ENCODE results near the gene KCNE2. TPM values are rescaled to one million over a fixed set of nuclear protein-coding genes. Genes with fewer than 3 reads are reported as not detected.
A peak's percentile ranks its signal among the peaks of the same experiment; 100 is the strongest.

The KCNE2 gene
- polyA plus RNA-seq, 3 donors: 0.27 TPM; not detected in 2

DNA sequence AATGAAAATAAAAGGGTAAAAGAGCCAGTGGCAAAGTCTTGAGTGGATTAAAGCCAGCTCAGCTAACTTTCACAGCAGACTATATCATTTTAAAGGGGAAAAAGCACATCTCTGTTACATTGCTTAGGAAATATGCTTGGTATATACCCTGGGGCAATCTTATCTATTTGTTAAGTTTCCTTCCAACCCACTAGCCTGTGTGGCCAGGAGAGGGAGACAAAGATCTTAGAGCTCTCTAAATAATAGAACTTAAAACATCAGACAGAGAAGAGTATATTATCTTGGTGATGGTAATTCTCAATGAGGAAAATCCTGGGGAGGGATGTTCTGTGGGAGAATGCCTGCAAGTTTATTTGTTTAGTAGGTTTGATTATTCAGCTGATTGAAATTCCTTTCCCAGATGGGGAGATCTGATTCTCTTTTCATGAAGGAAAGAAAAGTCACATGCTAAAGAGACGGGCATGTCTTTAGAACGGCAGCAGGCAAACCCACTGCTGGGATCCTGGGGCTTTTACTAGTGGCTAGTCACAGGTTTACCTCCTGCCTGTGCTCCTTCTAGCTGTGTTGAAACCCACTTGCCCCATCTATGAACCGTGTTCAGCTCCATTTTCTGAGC is 3.6 kb downstream of the KCNE2 start:
- H3K4me2 ChIP-seq (replicated peaks; ENCODE audit: extremely low read depth, low read length, poor library complexity, severe bottlenecking): no peak overlapping the region
- peaks cover 13% of the 10 kb centered on the region for H3K4me1 Mint-ChIP-seq
- TF ChIP-seq, protein P1, sequence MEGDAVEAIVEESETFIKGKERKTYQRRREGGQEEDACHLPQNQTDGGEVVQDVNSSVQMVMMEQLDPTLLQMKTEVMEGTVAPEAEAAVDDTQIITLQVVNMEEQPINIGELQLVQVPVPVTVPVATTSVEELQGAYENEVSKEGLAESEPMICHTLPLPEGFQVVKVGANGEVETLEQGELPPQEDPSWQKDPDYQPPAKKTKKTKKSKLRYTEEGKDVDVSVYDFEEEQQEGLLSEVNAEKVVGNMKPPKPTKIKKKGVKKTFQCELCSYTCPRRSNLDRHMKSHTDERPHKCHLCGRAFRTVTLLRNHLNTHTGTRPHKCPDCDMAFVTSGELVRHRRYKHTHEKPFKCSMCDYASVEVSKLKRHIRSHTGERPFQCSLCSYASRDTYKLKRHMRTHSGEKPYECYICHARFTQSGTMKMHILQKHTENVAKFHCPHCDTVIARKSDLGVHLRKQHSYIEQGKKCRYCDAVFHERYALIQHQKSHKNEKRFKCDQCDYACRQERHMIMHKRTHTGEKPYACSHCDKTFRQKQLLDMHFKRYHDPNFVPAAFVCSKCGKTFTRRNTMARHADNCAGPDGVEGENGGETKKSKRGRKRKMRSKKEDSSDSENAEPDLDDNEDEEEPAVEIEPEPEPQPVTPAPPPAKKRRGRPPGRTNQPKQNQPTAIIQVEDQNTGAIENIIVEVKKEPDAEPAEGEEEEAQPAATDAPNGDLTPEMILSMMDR (IDR thresholded peaks at IDR 0.05): peak; percentile 69
- no peaks in the 10 kb centered on the region for H3K27me3 ChIP-seq (ENCODE audit: control insufficient read depth in 2 of 2, insufficient read depth in 2 of 2, low read length in 2 of 2)
- no peaks in the 10 kb centered on the region for H3K9me3 ChIP-seq (replicated peaks in 1 of 2; ENCODE audit: control insufficient read depth in 1 of 2, insufficient read depth in 1 of 2, low read length in 2 of 2)
- no peak overlapping the region for H2AFZ ChIP-seq (ENCODE audit: insufficient read depth, low read depth, low read length, poor library complexity, severe bottlenecking)
- no peaks in the 10 kb centered on the region for H3K36me3 ChIP-seq (replicated peaks in 1 of 2; ENCODE audit: control insufficient read depth in 1 of 2, insufficient read depth in 2 of 2, low read length in 2 of 2)
- intact Hi-C loops (cut with micrococcal nuclease): no loop called here
- H3K9me3 Mint-ChIP-seq: peaks cover 0 to 2% (median 0%) of the 10 kb centered on the region in 7 donors
- WGBS (ENCODE audit: insufficient coverage): 67% methylated on average over 3 of the region's 3 CpGs
- H3K27ac Mint-ChIP-seq: no peak overlapping the region
- no peaks in the 10 kb centered on the region for H3K79me2 ChIP-seq (ENCODE audit: insufficient read depth, low read length)
- H3K27ac ChIP-seq (ENCODE audit: low read depth in 1 of 2, low read length in 2 of 2): no peak overlapping the region
- peaks cover 0 to 5% (median 2%) of the 10 kb centered on the region in 3 donors for H3K27me3 Mint-ChIP-seq (ENCODE audit: low read depth in 3 of 3)
- H3K4me3 Mint-ChIP-seq: no peak overlapping the region
- no peak overlapping the region for H3K4me3 ChIP-seq (replicated peaks in 1 of 3; ENCODE audit: low read depth in 2 of 3, low read length in 3 of 3)
- no peaks in the 10 kb centered on the region for H4K20me1 ChIP-seq (ENCODE audit: insufficient read depth, low read length)
- H3K9ac ChIP-seq (ENCODE audit: insufficient read depth, low read length, poor library complexity, severe bottlenecking): no peak overlapping the region
- H3K4me1 ChIP-seq (ENCODE audit: control insufficient read depth in 1 of 2, insufficient read depth in 2 of 2, low read length in 2 of 2): peaks cover 10 to 11% of the 10 kb centered on the region in 2 donors
- H3K36me3 Mint-ChIP-seq: no peaks in the 10 kb centered on the region
- peak; percentile 30 to 51 (median 40) for DNase-seq

DNA sequence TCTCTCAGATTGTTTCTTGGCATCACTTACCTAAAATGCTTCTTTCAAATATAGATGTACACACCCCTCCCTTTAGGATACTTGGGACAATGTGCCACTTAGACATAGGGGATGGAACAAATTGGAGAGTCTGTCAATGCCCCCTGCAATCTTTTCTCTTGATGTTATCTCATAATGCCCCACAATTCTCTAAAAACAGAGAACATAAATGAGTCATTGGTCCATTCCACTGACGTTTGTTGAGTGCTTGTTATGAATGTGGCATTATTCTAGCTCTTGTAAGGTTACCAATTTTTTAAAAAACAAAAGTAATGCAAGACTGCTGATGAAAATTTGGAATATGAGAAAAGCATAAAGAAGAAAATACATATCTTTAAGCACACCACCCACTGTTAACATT is 5.9 kb downstream of the KCNE2 start:
- Histone ChIP-seq H3K4me1 (ENCODE audit: control insufficient read depth in 1 of 2, insufficient read depth in 2 of 2, low read length in 2 of 2) (peaks cover 16% of the 10 kb centered on the region in 2 donors), H3K27me3 (ENCODE audit: control insufficient read depth in 2 of 2, insufficient read depth in 2 of 2, low read length in 2 of 2) (no peaks in the 10 kb centered on the region), H4K20me1 (ENCODE audit: insufficient read depth, low read length) (no peaks in the 10 kb centered on the region), H3K27ac (ENCODE audit: low read depth in 1 of 2, low read length in 2 of 2) (no peak overlapping the region), H3K4me3 (replicated peaks in 1 of 3; ENCODE audit: low read depth in 2 of 3, low read length in 3 of 3) (no peak overlapping the region), H3K9ac (ENCODE audit: insufficient read depth, low read length, poor library complexity, severe bottlenecking) (no peak overlapping the region), H2AFZ (ENCODE audit: insufficient read depth, low read depth, low read length, poor library complexity, severe bottlenecking) (no peak overlapping the region), H3K36me3 (replicated peaks in 1 of 2; ENCODE audit: control insufficient read depth in 1 of 2, insufficient read depth in 2 of 2, low read length in 2 of 2) (no peaks in the 10 kb centered on the region), H3K4me2 (replicated peaks; ENCODE audit: extremely low read depth, low read length, poor library complexity, severe bottlenecking) (no peak overlapping the region), H3K9me3 (replicated peaks in 1 of 2; ENCODE audit: control insufficient read depth in 1 of 2, insufficient read depth in 1 of 2, low read length in 2 of 2) (no peaks in the 10 kb centered on the region), H3K79me2 (ENCODE audit: insufficient read depth, low read length) (no peaks in the 10 kb centered on the region)
- H3K9me3 Mint-ChIP-seq: no peaks in the 10 kb centered on the region
- H3K4me1 Mint-ChIP-seq: peaks cover 20% of the 10 kb centered on the region
- TF ChIP-seq, protein P1 (IDR thresholded peaks at IDR 0.05): no peak
- no CpG with 5 or more reads among the region's 1 CpG for WGBS (ENCODE audit: insufficient coverage)
- H3K36me3 Mint-ChIP-seq: no peaks in the 10 kb centered on the region
- DNase-seq: no peak
- H3K4me3 Mint-ChIP-seq: no peak overlapping the region
- no peak overlapping the region for H3K27ac Mint-ChIP-seq
- intact Hi-C loops (cut with micrococcal nuclease): no loop called here
- H3K27me3 Mint-ChIP-seq (ENCODE audit: low read depth in 3 of 3): peaks cover 0 to 4% (median 2%) of the 10 kb centered on the region in 3 donors

Data from CD14-positive monocyte (primary cell).